WTC11 (cell line): ENCODE results near the gene CD28. TPM values are rescaled to one million over a fixed set of nuclear protein-coding genes. Genes with fewer than 3 reads are reported as not detected.

ENCODE experiments used
- ATAC-seq: fragments of 200-7000 bp; cut with Tn5 transposase; 2 replicates; pipeline ENCODE4 v1.10.0; 2021; ENCODE audit warnings: mild to moderate bottlenecking, moderate library complexity
- CTCF ChIA-PET: fragments of 300-600 bp; sonication (Branson Sonifier 250); formaldehyde crosslinking; loops from one replicate; lab custom pipeline; 2021; ENCODE audit warnings: antibody characterized with exemption; lab: Charles Lee
- POLR2A ChIA-PET: fragments of 350-600 bp; sonication (Branson Sonifier 250); formaldehyde crosslinking; loops from one replicate; lab custom pipeline; 2021; ENCODE audit warnings: antibody characterized with exemption; lab: Charles Lee
- DNase-seq: peaks from one replicate; pipeline ENCODE4 v3.0.0; 2021; ENCODE audit warnings: low spot score
- H3K27ac Mint-ChIP-seq: 2 replicates; pipeline ENCODE4 v1.8.0; 2021; ENCODE audit warnings: mixed read lengths
- H3K27me3 Mint-ChIP-seq: 2 replicates; pipeline ENCODE4 v1.8.0; 2021; ENCODE audit warnings: low read depth, mild to moderate bottlenecking, moderate library complexity, mixed read lengths
- H3K36me3 Mint-ChIP-seq: 2 replicates; pipeline ENCODE4 v1.8.0; 2021; ENCODE audit warnings: mixed read lengths
- H3K4me1 Mint-ChIP-seq: 2 replicates; pipeline ENCODE4 v1.8.0; 2022; ENCODE audit warnings: mixed read lengths
- H3K4me3 Mint-ChIP-seq: 2 replicates; pipeline ENCODE4 v1.8.0; 2021; ENCODE audit warnings: mild to moderate bottlenecking, moderate library complexity, mixed read lengths
- H3K9me3 Mint-ChIP-seq: 2 replicates; pipeline ENCODE4 v1.8.0; 2021; ENCODE audit warnings: mixed read lengths
- ATF6 ChIP-seq: sonication (generic); formaldehyde crosslinking; IDR thresholded peaks from 2 replicates; pipeline ENCODE4 v1.8.1; 2023; ENCODE audit warnings: mild to moderate bottlenecking, missing genetic modification reagents
- NFE2L1 ChIP-seq: sonication (generic); formaldehyde crosslinking; IDR thresholded peaks from 2 replicates; pipeline ENCODE4 v1.8.1; 2023; ENCODE audit warnings: missing genetic modification reagents
- NFYB ChIP-seq: sonication (generic); formaldehyde crosslinking; conservative IDR thresholded peaks from 2 replicates; pipeline ENCODE4 v1.8.0; 2022; ENCODE audit warnings: low read depth, missing genetic modification reagents
- NR3C1 ChIP-seq: sonication (generic); formaldehyde crosslinking; conservative IDR thresholded peaks from 2 replicates; pipeline ENCODE4 v1.8.1; 2023; ENCODE audit warnings: low read depth, mild to moderate bottlenecking, missing genetic modification reagents
- RELA ChIP-seq: sonication (generic); formaldehyde crosslinking; IDR thresholded peaks from 2 replicates; pipeline ENCODE4 v1.8.1; 2022; ENCODE audit warnings: missing genetic modification reagents, mild to moderate bottlenecking, borderline replicate concordance
- TCF7 ChIP-seq: sonication (generic); formaldehyde crosslinking; IDR thresholded peaks from 2 replicates; pipeline ENCODE4 v1.8.0; 2022; ENCODE audit warnings: mild to moderate bottlenecking, low read depth, missing genetic modification reagents, moderate library complexity
- ZNF121 ChIP-seq: sonication (generic); formaldehyde crosslinking; IDR thresholded peaks from 2 replicates; pipeline ENCODE4 v1.8.0; 2023; ENCODE audit warnings: missing genetic modification reagents
- ZNF219 ChIP-seq: sonication (generic); formaldehyde crosslinking; IDR thresholded peaks from 2 replicates; pipeline ENCODE4 v1.8.0; 2023; ENCODE audit warnings: missing genetic modification reagents, mild to moderate bottlenecking, borderline replicate concordance
- ZNF263 ChIP-seq: sonication (generic); formaldehyde crosslinking; IDR thresholded peaks from 2 replicates; pipeline ENCODE4 v1.8.1; 2022; ENCODE audit warnings: low read depth, mild to moderate bottlenecking, moderate library complexity, missing genetic modification reagents
- ZNF281 ChIP-seq: sonication (generic); formaldehyde crosslinking; IDR thresholded peaks from 2 replicates; pipeline ENCODE4 v1.8.0; 2023; ENCODE audit warnings: mild to moderate bottlenecking, missing genetic modification reagents
- ZNF512 ChIP-seq: sonication (generic); formaldehyde crosslinking; IDR thresholded peaks from 2 replicates; pipeline ENCODE4 v1.8.1; 2022; ENCODE audit warnings: missing genetic modification reagents, borderline replicate concordance
- total RNA-seq: library from RNA; stranded (reverse); gene quantifications from 3 replicates; pipeline ENCODE4 v1.2.3, GENCODE V29; 2021
- TF ChIP-seq, protein P1 (sequence below): fragments of 250-450 bp; sonication (Bioruptor Pico); conservative IDR thresholded peaks from 2 replicates; pipeline ENCODE4 v1.9.0; 2021; ENCODE audit warnings: mild to moderate bottlenecking
- TF ChIP-seq, protein P2 (sequence below): sonication (generic); formaldehyde crosslinking; IDR thresholded peaks from 2 replicates; pipeline ENCODE4 v1.8.1; 2022; ENCODE audit warnings: low read depth, missing genetic modification reagents, borderline replicate concordance

Gene CD28
- total RNA-seq, 1 experiment from 2014 or later, result 0.11 TPM

DNA sequence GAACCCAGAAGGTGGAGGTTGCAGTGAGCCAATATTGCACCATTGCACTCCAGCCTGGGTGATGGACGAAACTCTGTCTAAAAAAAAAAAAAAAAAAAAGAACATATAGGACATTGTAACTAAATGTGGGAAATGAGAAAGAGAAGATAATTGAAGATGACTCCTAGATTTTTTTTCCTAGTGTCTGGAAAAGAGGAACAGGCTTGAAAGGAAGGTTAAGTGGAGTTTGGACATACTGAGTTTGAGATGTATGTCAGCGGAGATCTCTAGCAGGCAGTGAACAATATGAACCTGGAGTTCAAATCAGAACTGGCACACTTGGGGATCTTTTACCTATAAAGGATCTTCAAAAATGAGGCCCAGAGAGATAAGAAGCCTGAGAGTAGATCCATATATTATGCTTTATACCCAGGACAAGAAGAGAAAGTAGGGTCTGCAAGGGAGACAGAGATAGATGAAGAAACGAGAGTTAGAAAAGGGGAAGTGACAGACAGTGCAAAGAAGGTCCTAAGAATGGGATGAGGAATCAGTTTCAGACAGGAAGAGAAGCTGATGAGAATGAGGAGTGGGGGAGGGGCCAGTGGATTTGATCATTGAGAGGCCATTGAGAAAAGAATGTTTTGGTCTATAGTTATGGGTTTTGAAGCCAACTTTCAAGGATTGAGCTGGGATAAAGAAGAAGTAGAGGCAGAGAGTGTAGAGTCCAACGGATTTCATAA lies 46.9 kb upstream of the CD28 start:
- POLR2A ChIA-PET, result no interaction called here
- ATAC-seq, result no peak
- TF ChIP-seq, protein P1, sequence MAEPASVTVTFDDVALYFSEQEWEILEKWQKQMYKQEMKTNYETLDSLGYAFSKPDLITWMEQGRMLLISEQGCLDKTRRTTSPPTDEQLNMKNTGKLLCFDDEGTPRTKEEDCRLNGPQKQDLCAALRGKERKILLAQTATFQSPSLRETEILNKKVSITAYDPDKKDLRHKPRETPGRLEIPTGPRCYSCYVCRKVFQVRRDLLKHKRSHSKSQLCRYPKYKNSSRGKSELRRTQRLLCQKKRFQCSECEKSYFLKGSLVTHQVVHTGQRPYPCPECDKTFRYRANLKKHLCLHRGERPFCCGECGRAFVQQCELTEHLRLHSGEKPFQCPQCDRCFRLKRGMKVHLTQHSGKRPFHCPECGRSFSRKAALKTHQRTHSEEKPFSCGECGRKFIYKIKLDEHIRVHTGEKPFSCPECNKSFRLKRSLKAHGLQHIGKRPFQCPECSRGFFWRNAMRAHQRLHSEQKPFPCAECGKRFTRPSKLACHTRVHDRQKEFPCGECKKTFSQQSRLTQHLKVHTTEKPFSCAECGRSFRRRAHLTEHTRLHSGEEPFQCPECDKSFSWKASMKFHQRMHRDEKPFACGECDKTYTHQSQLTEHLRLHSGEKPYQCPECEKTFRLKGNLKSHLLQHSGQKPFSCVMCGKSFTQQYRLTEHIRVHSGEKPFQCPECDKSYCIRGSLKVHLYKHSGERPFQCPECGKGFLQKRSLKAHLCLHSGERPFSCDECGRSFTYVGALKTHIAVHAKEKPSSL (CRISPR knock-in tag), result no peak
- TF ChIP-seq ATF6 (CRISPR knock-in tag) (no peak), ZNF121 (CRISPR knock-in tag) (no peak), RELA (no peak), NR3C1 (CRISPR knock-in tag) (no peak), ZNF512 (CRISPR knock-in tag) (no peak), ZNF263 (no peak), ZNF219 (CRISPR knock-in tag) (no peak), NFYB (CRISPR knock-in tag) (no peak), TCF7 (CRISPR knock-in tag) (no peak), NFE2L1 (CRISPR knock-in tag) (no peak)
- TF ChIP-seq, protein P2, sequence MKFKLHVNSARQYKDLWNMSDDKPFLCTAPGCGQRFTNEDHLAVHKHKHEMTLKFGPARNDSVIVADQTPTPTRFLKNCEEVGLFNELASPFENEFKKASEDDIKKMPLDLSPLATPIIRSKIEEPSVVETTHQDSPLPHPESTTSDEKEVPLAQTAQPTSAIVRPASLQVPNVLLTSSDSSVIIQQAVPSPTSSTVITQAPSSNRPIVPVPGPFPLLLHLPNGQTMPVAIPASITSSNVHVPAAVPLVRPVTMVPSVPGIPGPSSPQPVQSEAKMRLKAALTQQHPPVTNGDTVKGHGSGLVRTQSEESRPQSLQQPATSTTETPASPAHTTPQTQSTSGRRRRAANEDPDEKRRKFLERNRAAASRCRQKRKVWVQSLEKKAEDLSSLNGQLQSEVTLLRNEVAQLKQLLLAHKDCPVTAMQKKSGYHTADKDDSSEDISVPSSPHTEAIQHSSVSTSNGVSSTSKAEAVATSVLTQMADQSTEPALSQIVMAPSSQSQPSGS (CRISPR knock-in tag), result no peak
- no peak overlapping the region; the same call in 1 of the 2 replicates for H3K27ac Mint-ChIP-seq
- H3K9me3 Mint-ChIP-seq, result no peaks in the 10 kb centered on the region
- no peaks in the 10 kb centered on the region for H3K27me3 Mint-ChIP-seq
- no peak overlapping the region for H3K4me3 Mint-ChIP-seq
- no peak for DNase-seq
- no peaks in the 10 kb centered on the region for H3K36me3 Mint-ChIP-seq
- H3K4me1 Mint-ChIP-seq, result peaks cover 40% of the 10 kb centered on the region
- CTCF ChIA-PET, result no interaction called here

DNA sequence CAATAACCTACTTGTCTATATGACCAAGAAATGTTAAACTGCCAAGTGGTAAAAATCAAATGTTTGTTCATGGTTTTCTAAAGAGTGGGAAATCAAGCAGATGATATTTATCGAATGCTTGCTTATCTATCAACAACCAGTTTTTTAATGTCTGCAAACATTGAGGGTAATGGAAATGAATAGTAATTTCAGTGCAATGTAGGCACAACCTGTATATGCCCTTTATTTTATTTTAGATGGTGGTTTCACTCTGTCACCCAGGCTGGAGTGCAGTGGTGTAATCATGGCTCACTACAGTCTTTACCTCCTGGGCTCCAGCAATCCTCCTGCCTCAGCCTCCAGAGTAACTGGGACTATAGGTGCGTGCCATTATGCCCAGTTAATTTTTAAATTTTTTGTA lies 46.0 kb upstream of the CD28 start:
- Mint-ChIP-seq H3K4me1 (peaks cover 37% of the 10 kb centered on the region), H3K27me3 (no peaks in the 10 kb centered on the region), H3K9me3 (no peaks in the 10 kb centered on the region), H3K4me3 (no peak overlapping the region), H3K27ac (no peak overlapping the region), H3K36me3 (no peaks in the 10 kb centered on the region)
- DNase-seq (no peak), ATAC-seq (no peak)
- CTCF ChIA-PET, result no interaction called here
- TF ChIP-seq TCF7 (CRISPR knock-in tag) (no peak), ZNF281 (CRISPR knock-in tag) (no peak)
- POLR2A ChIA-PET, result no interaction called here
